Measurements from ENCODE around the gene ZBTB20. TPM values are rescaled to one million over a fixed set of nuclear protein-coding genes. Genes with fewer than 3 reads are reported as not detected.

The ZBTB20 gene
- total and polyA plus RNA-seq, 4 donors, result 0.88 to 83.2 (median 20.4) TPM

- WGBS, result 62% methylated on average over 1 of the region's 1 CpG
- TF ChIP-seq GABPA (IDR thresholded peaks at IDR 0.05 in 1 of 2, conservative IDR thresholded peaks at IDR 0.05 in 1 of 2), result no peak
- TF ChIP-seq ATF3 (IDR thresholded peaks at IDR 0.05), result no peak
- TF ChIP-seq YY1 (IDR thresholded peaks at IDR 0.05), result no peak
- no peak for TF ChIP-seq FOXA2 (IDR thresholded peaks at IDR 0.05)
- TF ChIP-seq, protein P1, sequence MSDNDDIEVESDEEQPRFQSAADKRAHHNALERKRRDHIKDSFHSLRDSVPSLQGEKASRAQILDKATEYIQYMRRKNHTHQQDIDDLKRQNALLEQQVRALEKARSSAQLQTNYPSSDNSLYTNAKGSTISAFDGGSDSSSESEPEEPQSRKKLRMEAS (IDR thresholded peaks at IDR 0.05), result no peak
- TF ChIP-seq SP1 (IDR thresholded peaks at IDR 0.05), result no peak
- TF ChIP-seq RAD21 (IDR thresholded peaks at IDR 0.05), result no peak
- TF ChIP-seq REST (IDR thresholded peaks at IDR 0.05), result no peak
- TF ChIP-seq HNF4A (conservative IDR thresholded peaks at IDR 0.05), result no peak
- TF ChIP-seq, protein P2, sequence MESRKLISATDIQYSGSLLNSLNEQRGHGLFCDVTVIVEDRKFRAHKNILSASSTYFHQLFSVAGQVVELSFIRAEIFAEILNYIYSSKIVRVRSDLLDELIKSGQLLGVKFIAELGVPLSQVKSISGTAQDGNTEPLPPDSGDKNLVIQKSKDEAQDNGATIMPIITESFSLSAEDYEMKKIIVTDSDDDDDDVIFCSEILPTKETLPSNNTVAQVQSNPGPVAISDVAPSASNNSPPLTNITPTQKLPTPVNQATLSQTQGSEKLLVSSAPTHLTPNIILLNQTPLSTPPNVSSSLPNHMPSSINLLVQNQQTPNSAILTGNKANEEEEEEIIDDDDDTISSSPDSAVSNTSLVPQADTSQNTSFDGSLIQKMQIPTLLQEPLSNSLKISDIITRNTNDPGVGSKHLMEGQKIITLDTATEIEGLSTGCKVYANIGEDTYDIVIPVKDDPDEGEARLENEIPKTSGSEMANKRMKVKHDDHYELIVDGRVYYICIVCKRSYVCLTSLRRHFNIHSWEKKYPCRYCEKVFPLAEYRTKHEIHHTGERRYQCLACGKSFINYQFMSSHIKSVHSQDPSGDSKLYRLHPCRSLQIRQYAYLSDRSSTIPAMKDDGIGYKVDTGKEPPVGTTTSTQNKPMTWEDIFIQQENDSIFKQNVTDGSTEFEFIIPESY (IDR thresholded peaks at IDR 0.05), result no peak
- Histone ChIP-seq H3K36me3 (ENCODE audit: control insufficient read depth in 4 of 4, insufficient read depth in 3 of 4, low read depth in 1 of 4, low read length in 3 of 4) (no peaks in the 10 kb centered on the region), H3K4me3 (ENCODE audit: low read depth in 1 of 3, low read length in 3 of 3) (no peak overlapping the region), H3K27me3 (ENCODE audit: control insufficient read depth in 4 of 4, insufficient read depth in 4 of 4, low read length in 3 of 4) (no peaks in the 10 kb centered on the region), H3K4me1 (ENCODE audit: control insufficient read depth in 4 of 4, insufficient read depth in 4 of 4, low read length in 3 of 4) (peaks cover 7 to 35% (median 10%) of the 10 kb centered on the region in 4 donors), H3K27ac (ENCODE audit: low read depth in 1 of 2, low read length in 2 of 2) (no peak overlapping the region), H3K9ac (ENCODE audit: low read depth in 1 of 2, low read length in 2 of 2) (no peak overlapping the region), H3K9me3 (ENCODE audit: control insufficient read depth in 4 of 4, low read length in 3 of 4) (no peaks in the 10 kb centered on the region)
- no peak for DNase-seq (ENCODE audit: low spot score)
Observed at GRCh38 chr3:114727373-114727772, 419.7 kb downstream of the ZBTB20 start.

DNA sequence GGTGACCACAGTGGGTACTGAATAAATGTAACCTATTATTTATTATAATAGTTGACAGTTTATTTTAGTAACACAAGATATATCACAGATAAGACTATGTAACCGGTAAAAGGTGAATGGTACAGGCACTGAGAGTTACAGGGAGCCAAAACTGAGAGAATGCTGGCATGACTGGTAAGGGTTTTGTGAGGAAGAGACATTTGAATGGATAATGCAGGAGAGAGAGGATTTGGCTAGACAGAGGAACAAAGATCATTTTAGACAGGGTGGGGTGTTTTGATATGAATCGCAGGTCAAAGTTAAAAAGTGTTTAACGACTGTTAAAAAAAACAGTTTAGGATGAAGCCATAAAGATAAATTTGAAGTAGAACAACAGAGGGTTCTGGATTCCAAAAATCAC is 421.1 kb downstream of the ZBTB20 start:
- Histone ChIP-seq H3K36me3 (ENCODE audit: control insufficient read depth in 4 of 4, insufficient read depth in 3 of 4, low read depth in 1 of 4, low read length in 3 of 4) (no peaks in the 10 kb centered on the region), H3K4me3 (ENCODE audit: low read depth in 1 of 3, low read length in 3 of 3) (no peak overlapping the region), H3K9ac (ENCODE audit: low read depth in 1 of 2, low read length in 2 of 2) (no peak overlapping the region), H3K4me1 (ENCODE audit: control insufficient read depth in 4 of 4, insufficient read depth in 4 of 4, low read length in 3 of 4) (peaks cover 6 to 49% (median 18%) of the 10 kb centered on the region in 4 donors), H3K27ac (ENCODE audit: low read depth in 1 of 2, low read length in 2 of 2) (no peak overlapping the region), H3K27me3 (ENCODE audit: control insufficient read depth in 4 of 4, insufficient read depth in 4 of 4, low read length in 3 of 4) (no peaks in the 10 kb centered on the region), H3K9me3 (ENCODE audit: control insufficient read depth in 4 of 4, low read length in 3 of 4) (no peaks in the 10 kb centered on the region)
- TF ChIP-seq RAD21 (IDR thresholded peaks at IDR 0.05), result peak in 1 of 2 donors; percentile 8
- TF ChIP-seq HNF4A (conservative IDR thresholded peaks at IDR 0.05), result peak; percentile 21 to 50
- peak in 1 of 2 donors; percentile 27 for TF ChIP-seq RXRA (IDR thresholded peaks at IDR 0.05)
- TF ChIP-seq FOXA1 (IDR thresholded peaks at IDR 0.05), result no peak
- DNase-seq (ENCODE audit: low spot score), result no peak
- WGBS, result 27% methylated on average over 3 of the region's 3 CpGs

GRCh38 chr3:114722530-114722929 is 424.6 kb downstream of the ZBTB20 start:
- Histone ChIP-seq H3K9me3 (ENCODE audit: control insufficient read depth in 4 of 4, low read length in 3 of 4) (no peaks in the 10 kb centered on the region), H3K4me1 (ENCODE audit: control insufficient read depth in 4 of 4, insufficient read depth in 4 of 4, low read length in 3 of 4) (peaks cover 9 to 59% (median 28%) of the 10 kb centered on the region in 4 donors), H3K36me3 (ENCODE audit: control insufficient read depth in 4 of 4, insufficient read depth in 3 of 4, low read depth in 1 of 4, low read length in 3 of 4) (no peaks in the 10 kb centered on the region), H3K27me3 (ENCODE audit: control insufficient read depth in 4 of 4, insufficient read depth in 4 of 4, low read length in 3 of 4) (no peaks in the 10 kb centered on the region), H3K9ac (ENCODE audit: low read depth in 1 of 2, low read length in 2 of 2) (no peak overlapping the region), H3K4me3 (ENCODE audit: low read depth in 1 of 3, low read length in 3 of 3) (no peak overlapping the region), H3K27ac (ENCODE audit: low read depth in 1 of 2, low read length in 2 of 2) (no peak overlapping the region)
- DNase-seq (ENCODE audit: low spot score), result no peak
- TF ChIP-seq HNF4G (IDR thresholded peaks at IDR 0.05) (no peak), RAD21 (IDR thresholded peaks at IDR 0.05) (no peak), NR2F2 (IDR thresholded peaks at IDR 0.05) (no peak), JUND (IDR thresholded peaks at IDR 0.05) (no peak), FOXA2 (IDR thresholded peaks at IDR 0.05) (no peak)
- WGBS, result 81% methylated on average over 1 of the region's 1 CpG

All from liver (tissue), 9 donors.